NCI-H82 treated with DMSO at 0.1 percent for 48 hours (cell line): Measurements from ENCODE around the gene VPS54.
"Not testable (repeated sequence)": the region's sequence is repeated elsewhere in the genome, so short reads cannot be mapped to it uniquely, and the experiment has no call there.

Experiments
- DNase-seq: peaks from one replicate; lab custom pipeline; 2025; ENCODE audit not compliant: unreplicated experiment; lab: John Stamatoyannopoulos, UW

VPS54 gene

DNA sequence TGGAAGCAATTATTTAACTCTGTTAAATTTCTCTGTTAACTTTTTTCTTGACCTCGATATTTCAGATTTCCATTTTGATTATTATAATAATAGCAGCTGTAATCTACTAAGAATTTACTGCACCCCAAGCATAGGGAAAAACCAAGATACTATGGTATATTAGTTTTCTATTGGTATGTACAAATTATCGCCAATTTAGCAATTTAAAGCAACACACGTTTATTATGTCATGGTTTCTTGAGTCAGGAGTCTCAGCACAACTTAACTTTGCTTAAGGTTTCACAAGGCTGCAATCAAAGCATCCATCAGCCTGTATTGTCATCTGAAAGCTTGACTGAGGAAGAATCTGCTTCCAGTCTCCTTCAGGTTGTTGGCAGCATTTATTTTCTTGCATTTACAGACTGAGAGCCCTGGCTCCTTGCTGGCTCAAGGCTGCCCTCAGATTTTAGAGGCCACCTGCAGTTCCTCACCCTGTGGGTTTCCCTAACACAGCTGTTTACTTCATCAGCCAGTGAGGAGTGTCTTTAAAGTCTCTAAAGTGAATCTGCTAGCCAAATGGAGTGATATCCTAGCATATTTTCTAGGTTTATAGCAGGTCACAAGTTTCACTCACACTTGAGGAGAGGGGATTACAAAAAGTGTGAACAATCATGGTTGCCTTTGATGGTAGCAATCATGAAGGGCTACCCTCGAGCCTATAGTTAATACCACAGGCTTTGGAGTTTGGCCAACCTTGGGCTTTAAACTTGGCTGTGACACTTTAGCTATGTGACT, 4.4 kb upstream of the VPS54 start:
- no peak for DNase-seq

DNA sequence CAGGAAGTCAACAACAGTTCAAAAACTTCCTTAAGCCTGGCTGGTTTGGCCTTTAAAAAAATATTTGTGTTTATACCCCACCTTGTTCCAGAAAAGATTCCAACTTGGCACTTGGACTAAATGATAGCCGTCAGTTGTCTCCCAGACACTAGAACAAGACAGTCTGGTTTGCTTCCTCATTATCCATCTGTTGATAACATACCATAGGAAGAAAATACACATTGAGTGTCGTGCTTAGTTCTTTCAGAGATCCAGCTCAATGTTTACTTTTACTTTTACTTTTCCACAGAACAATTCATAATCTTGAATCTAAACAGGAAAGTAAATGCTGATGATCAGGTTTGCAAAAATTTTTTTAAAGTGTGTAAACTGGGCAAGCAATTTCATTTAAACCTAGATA, 2.4 kb upstream of the VPS54 start:
- no peak for DNase-seq

DNA sequence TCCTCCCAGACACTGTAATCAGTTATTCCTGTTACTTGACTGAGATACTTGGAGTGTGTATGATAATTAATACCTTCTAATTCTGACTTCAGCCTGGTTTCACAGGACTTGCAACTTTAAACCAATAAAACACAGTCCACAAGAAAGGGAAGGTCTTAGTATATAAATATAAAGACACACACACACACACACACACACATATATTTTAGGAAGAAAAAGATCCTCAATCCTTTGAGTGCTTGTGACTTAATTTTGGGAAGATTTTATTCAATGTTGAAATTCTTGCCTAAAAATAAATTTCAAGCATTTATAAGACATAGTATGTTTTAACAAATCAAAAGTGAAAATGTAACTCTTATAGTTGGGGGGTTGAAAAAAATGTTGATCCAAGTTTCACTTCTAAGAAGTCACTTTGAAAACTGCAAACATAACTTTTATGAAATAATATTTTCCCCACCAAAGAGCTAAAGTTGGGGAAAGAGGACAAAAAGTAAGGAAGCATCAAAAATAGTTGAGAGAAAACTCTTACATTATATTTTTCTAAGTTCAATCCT, 824 bp upstream of the VPS54 start:
- no peak for DNase-seq

DNA sequence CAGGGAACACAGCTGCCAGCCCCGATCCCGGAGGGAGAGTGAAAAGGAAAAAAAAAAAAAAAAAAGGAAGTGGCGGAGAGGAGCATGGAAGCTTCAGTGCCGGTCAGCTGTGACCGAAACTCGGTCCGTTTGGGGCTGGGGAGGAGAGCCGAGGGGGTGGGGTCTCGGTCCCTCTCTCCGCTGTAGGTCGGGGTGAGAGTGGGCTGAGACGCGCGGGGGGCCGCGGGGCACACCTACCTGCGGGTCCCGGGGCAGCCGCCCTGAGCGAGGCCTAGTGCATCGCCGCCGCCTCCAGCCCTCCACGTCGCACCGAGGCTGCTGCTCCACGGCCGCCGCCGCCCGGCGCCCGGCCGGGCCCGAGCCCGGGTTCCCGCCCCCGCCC, 536 bp downstream of the VPS54 start:
- no peak for DNase-seq

DNA sequence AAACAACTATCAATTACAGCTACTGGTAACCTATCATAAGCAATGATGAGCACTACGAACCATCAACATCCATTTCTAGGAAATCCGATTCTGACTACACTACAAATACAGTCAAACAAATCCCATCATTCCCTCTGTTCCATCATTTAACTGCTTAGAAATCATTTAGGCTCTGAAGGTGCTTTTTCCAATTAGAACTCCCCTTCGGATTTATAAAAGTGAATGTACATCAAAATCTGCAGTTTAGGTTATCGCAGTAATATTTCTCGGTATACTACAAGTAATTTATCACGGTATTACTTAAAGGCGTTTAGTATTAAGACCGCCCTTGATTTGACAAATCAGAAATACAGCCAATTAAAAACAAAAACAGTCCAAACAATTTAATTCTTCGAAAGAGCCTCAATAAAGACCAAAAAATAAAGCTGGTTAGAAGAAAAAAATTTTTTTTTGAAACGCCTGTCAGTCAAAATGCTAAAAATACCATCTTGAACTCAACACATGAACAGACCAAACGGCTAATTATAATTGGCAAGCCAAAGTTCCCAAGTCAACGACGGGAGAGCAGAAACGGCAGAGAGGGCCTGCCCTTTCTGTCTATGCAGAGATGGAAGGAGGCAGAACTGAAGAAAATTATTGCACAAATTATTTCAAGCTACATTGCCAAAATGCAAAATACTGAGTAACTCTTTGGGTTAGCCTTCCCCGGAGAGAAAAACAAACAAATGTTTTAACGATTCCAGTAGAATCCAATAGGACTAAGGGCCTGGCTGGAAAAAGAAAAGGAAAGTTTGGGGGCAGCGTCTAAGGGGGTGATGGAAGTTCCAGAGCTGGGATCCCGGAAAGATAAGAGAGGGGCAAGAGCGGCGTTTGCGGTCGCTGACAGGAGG, 1.2 kb downstream of the VPS54 start:
- peak; percentile 42 for DNase-seq

DNA sequence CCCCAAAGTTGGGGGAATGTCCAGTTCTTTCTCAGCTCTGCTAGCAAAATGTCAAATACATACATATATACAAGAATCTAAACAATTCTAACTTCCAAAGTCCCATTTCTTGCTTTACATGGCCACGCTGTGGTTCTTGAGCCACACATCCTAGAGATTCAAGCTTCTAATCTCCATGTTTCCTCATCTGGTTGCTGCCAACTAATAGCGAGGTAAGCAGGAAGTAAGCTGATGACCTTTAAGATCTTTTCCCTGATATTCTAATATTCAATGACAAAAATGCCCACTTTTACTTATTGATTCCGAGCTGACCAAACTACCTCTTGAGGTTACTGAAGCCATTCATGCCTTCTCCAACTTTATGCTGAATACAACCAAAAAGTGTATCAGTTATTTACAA, 3.3 kb downstream of the VPS54 start:
- no peak for DNase-seq

DNA sequence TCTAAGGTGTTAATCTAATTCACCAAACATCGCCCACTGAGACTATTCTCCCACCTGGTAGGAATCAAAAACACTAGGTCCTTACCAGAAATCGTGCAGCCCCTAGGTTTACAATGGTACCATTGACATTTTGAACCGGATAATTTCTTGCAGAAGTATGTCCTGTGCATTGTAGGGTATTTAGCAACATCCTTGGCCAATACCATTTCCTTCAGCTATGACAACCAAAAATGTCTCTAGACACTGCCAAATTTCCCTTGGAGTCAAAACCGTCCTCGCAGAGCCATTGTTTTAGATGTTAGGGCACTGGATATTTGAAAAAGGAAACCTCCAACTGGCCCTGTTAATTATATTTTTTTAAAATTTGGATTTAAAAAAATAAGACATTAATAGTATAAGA, 3.8 kb downstream of the VPS54 start:
- no peak for DNase-seq

DNA sequence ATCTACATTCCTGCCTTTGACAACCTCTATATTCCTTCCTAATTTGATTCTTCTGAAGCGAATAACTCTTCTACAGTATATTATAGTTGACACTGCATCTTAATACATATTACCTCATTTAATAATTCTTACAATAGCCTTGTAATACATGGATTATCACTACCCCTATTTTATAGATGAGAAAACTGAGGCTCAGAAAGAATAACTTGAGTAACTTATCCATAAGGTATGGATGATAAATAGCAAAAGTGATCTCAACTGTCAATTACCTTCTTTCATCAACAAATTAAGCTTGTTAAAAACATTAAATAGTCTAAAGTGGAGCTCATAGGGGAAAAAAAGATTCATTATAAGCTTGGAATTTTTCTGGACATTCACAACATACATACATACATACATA, 4.6 kb downstream of the VPS54 start:
- no peak for DNase-seq

DNA sequence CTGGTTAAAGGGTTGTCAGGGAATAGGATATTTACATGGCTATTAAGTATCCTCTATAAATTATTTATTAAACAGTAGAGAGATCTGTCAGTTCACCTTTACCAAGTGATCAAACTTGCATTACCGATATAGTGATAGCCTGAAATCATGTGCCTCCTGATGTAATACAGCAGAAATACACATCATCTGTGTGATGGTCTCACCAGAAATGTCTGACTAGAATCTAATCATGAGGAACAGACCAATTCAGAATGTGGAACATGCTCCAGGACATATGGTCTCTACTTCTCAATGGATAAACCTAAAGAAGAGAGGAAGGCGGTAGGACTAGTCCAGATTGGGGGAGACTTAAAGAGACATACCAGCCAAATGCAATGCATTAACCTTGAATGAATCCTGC, 6.2 kb downstream of the VPS54 start:
- DNase-seq: no peak

DNA sequence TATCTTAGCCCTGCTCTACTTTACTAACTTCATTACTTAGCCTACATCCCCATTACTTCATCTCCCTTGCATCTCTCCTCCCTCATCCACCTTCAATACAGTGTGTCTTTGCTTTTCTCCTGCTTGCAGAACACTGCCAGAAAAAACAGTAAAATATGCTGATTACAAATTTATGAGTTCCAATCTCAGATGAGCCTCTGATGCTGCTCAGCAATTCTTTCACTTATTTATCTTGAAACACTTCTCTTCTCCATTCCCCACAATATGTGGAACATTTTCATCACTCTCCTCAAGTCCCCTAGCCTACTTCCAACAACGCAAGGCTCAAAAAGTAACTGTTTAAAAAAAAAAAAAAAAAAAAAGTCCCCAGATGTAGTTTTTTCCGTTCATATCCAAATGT, 7.1 kb downstream of the VPS54 start:
- DNase-seq: no peak

DNA sequence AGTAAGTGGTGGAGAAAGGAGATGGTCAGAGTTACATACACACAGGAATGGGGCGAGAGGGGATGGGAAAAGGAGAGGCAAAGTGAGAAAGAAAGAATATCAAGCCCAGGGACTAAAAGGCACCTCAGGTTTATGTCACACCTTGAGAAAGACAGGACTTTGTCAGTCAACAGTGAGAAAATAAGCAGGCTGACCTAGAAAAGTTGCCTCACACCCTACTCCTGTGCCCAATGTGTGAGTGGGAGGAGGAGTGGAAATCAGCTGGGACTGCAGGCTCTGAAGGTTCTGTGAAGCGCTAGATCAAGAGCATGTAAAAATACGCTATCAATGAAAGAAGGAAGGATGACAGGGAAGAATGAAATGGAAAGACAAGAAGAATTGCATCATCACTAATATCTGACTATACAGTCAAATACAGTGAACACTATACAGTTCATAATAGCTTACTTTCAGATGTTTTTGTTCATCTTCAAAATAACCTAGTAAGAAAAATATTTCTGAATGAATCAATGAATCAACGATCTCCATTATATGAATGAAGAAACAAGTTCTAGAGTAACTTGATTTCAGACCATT, 10.7 kb downstream of the VPS54 start:
- DNase-seq: no peak

DNA sequence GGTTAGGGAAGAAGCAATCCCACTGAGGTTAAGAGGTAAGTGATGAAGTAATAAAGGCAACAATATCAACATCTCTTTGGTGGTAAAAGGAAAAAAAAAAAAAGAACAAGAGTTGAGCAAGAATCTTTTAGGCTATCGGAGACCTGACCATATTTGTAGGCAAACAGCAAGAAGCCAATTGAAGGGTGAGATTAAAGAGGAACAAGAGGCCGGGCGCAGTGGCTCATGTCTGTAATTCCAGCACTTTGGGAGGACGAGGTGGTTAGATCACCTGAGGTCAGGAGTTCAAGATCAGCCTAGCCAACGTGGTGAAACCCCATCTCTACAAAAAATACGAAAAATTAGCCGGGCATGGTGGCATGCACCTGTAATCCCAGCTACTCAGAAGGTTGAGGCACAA, 11.3 kb downstream of the VPS54 start:
- DNase-seq: no peak

DNA sequence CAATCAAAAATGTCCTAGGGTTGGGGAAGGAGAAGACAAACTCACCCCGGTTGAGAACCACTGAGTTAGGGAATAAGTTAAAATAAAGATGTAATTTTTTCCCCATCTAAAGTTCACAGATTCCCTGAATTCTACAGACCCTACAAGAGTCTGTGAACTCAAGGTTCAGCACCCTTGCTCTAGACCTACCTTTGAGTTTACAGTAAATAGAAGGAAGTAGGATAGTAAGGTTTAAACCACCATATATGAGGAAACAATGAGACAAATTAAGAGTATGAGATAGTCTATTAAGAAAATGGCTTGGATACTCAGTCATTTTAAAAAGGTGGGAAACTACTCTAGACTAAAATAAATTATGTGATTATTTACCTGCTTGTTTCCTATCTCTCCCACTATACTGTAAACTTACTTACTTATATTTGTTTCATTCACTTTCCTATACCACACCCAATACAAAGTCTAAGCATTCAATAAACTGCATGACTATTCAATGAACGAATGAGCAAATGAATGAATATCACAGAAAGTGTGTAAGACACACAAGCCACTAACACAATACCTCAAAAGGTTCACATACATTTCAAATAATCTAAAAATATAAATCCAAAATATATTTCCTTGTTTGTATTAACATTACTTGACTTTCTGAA, 13.4 kb downstream of the VPS54 start:
- no peak for DNase-seq

DNA sequence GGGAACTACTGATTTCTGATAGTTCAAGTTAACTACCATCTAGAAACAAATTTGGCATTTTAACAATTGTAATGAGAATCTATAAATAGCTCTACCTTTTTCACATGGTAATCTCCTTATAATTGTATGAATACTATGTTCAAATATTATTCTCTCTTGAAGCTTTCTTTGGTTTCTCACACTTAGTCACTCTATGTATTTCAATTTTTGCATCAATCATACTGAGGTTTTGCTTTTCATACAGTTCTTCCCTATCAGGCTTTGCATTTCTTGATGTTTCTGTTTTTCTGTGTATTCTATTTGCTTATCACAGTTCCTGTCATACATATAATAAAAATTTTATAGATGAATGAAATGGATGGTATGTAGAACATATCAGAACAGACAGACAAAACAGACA, 16.0 kb downstream of the VPS54 start:
- DNase-seq: no peak

DNA sequence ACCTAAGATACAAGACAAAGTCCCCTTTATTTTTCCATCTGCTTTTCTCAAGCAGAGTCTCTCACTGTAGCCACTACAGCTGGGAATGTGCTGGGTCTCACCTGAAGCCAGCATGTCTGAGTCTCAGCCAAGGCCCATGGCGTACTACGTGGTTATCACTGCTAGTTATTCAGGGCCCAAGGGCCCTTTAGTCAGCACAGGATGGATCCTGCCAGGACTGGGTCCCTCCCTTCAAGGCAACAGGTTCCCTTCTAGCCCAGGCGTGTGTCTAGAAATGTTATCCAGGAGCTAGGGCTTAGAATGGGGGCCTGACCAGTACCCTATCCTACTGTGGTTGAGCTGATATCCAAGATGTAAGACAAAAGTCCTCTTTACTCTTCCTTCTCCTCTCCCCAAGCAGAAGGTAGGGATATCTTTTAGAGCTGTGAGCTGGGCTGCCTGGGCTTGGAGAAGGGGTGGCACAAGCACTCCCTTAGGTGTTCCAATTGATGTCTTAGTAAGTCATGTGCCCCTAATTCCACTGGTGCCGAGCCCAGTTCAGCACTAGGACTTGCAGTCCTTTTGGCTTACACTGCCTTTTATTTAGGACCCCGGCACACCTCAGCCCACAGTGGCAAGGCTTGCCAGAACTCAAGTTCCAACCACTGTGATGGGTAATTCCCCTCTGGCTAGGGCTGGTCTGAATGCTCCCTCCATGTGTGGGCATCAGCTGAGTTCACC, 17.7 kb downstream of the VPS54 start:
- DNase-seq: no peak

DNA sequence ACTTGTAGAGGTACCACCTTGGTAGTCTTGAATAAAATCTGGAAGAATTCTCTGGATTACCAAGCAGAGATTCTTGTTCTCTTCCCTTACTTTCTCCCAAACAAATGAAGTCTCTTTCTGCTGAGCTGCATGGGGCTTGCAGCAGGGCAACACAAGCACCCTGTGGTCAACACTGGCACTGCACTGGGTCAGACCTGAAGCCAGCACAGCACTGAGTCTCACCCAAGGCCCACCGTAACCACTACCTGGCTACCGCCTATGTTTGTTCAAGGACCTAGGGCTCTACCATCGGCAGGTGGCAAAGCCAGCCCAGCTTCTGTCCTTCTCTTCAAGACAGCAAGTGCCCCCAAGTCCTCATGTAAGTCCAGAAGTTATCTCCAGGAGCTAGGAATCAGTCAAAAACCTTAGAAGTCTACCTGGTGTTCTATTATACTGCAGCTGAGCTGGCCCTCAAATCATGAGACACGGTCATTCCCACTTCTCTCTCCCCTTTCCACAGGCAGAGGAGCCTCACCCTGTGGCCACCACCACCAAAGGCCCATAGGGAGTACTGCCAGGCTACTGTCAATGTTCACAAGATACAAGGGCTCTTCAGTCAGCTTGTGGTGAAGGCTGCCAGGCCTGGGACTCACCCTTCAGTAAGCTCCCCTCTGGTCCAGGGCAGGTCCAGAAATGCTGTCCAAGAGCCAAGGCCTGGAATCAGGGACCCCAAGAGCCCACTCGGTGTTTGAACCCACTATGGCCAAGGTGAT, 18.4 kb downstream of the VPS54 start:
- no peak for DNase-seq

DNA sequence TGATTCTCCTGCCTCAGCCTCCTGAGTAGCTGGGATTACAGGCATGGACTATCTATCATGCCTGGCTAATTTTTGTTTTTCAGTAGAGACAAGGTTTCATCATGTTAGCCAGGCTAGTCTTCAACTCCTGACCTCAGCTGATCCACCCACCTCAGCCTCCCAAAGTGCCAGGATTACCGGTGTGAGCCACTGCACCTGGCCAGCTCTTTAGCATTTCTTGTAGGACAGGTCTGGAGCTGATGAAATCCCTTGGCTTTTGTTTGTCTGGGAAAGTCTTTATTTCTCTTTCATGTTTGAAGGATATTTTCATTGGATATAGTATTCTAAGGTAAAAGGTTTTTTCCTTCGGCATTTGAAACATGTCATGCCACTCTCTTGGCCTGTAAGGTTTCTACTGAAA, 20.2 kb downstream of the VPS54 start:
- DNase-seq: no peak

DNA sequence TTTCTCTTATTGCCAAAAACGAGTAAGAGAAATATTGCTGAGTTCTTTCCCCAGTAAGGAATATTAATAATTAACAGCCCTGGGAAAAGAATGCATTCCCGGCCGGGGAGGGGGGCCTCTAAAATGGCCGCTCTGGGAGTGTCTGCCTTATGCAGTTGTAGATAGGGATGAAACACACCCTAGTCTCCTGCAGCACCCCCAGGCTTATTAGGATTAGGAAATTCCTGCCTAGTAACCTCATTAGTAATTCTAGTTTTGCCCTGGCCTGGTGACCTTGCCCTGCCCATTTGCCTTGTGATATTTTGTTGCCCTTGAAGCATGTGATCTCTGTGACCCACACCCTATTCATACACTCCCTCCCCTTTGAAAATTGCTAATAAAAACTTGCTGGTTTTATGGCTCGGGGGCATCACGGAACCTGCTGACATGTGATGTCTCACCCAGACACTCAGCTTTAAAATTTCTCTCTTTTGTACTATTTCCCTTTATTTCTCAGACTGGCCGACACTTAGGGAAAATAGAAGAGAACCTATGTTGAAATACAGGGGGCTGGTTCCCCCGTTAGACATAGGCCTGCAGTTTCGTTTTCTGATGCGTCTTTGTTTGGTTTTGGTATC, 22.5 kb downstream of the VPS54 start:
- DNase-seq: not testable (repeated sequence)

DNA sequence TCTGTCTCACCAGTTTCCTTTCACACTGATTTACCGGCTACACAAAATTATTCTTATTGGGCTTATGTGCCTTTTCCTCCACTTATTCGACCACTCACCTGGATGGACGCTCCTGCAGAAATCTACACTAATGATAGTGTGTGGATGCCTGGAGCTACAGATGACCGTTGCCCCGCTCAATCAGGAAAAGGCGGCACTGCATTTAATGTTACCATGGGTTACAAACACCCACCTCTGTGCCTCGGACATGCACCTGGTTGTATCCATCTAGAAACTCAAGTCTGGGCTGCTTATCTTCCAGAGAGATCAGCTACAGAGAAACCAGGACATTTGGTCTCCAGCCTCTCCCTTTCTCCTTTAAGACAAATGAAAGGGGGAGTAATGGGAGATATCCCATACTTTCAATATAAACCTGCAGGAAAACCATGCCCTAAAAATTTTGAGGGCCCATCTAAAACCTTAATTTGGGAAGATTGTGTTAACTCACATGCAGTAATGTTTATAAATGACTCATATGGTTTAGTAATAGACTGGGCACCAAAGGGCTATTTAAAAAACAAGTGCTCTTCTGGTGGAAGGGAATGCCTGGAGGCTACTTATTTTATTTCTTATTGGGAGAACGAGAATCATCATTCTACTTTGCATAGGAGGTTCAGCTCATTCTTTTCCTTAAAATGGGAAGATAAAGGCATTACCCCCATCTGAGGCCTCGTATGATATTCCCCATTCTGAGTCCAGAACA, 24.7 kb downstream of the VPS54 start:
- DNase-seq: not testable (repeated sequence)
